Endothelial cell of umbilical vein (primary cell): ENCODE data around the gene MAMDC4.

ENCODE experiments used
- CTCF ChIP-seq, 2 donors: IDR thresholded peaks; 1 replicate in 1 of 2; 2 replicates in 1 of 2; pipeline ENCODE4 v1.5.1; 2011; ENCODE audit warnings: low read length in 2 of 2, mild to moderate bottlenecking in 2 of 2, moderate library complexity in 2 of 2, control low read depth in 1 of 2, inconsistent platforms in 1 of 2, low read depth in 1 of 2; ENCODE audit not compliant: insufficient read depth in 1 of 2; ENCODE audit errors: extremely low read depth in 1 of 2
- EZH2 ChIP-seq: IDR thresholded peaks from 2 replicates; pipeline ENCODE4 v1.6.1; 2012; ENCODE audit warnings: borderline replicate concordance, low read depth, mild to moderate bottlenecking, moderate library complexity, low read length, inconsistent platforms; ENCODE audit not compliant: severe bottlenecking
- FOS ChIP-seq: IDR thresholded peaks from 2 replicates; pipeline ENCODE4 v1.6.1; 2011; ENCODE audit warnings: mild to moderate bottlenecking, low read length, moderate library complexity, borderline replicate concordance; ENCODE audit not compliant: insufficient read depth
- GATA2 ChIP-seq: IDR thresholded peaks from 2 replicates; pipeline ENCODE4 v1.7.0; 2011; ENCODE audit warnings: low read depth, mild to moderate bottlenecking, moderate library complexity, mixed read lengths, low read length; ENCODE audit not compliant: insufficient read length, insufficient read depth
- JUN ChIP-seq: IDR thresholded peaks from 2 replicates; pipeline ENCODE4 v1.6.1; 2011; ENCODE audit warnings: borderline replicate concordance, low read depth; ENCODE audit not compliant: insufficient read length, insufficient read depth
- MAX ChIP-seq: IDR thresholded peaks from 2 replicates; pipeline ENCODE4 v1.6.1; 2011; ENCODE audit not compliant: insufficient read depth, insufficient read length
- MYC ChIP-seq: IDR thresholded peaks from one replicate; pipeline ENCODE4 v1.6.1; 2011; ENCODE audit warnings: mild to moderate bottlenecking, low read depth, low read length
- POLR2A ChIP-seq: IDR thresholded peaks from 2 replicates; pipeline ENCODE4 v1.6.1; 2012; ENCODE audit warnings: low read depth, mild to moderate bottlenecking, control low read depth, low read length
- POLR2AphosphoS5 ChIP-seq: IDR thresholded peaks from 2 replicates; pipeline ENCODE4 v1.6.1; 2012; ENCODE audit warnings: low read depth, mild to moderate bottlenecking, control low read depth, low read length, moderate library complexity; ENCODE audit not compliant: insufficient read depth

GRCh38 chr9:136848393-136849037, 3.6 kb upstream of the MAMDC4 start:
- no peak for TF ChIP-seq MYC
- no peak for TF ChIP-seq EZH2
- no peak for TF ChIP-seq CTCF (IDR thresholded peaks at IDR 0.05; ENCODE audit: extremely low read depth in 1 of 2, insufficient read depth in 1 of 2, low read depth in 1 of 2, low read length in 2 of 2)
- no peak for TF ChIP-seq POLR2A
- no peak for TF ChIP-seq FOS
- TF ChIP-seq POLR2AphosphoS5, result no peak
- no peak for TF ChIP-seq MAX
- no peak for TF ChIP-seq GATA2
- TF ChIP-seq JUN, result no peak
